H9 (cell line): ENCODE measurements around the gene BAG5. TPM values are rescaled to one million over a fixed set of nuclear protein-coding genes. Genes with fewer than 3 reads are reported as not detected.

Experiments used
- DNase-seq: peaks from one replicate; pipeline ENCODE4 v3.0.0-alpha.2; 2017
- H2AFZ ChIP-seq: one replicate; pipeline ENCODE4 v1.6.1; 2013; ENCODE audit warnings: mild to moderate bottlenecking, low read length, control low read depth, moderate library complexity
- H2AK5ac ChIP-seq: 2 replicates; pipeline ENCODE4 v1.6.1; 2013; ENCODE audit warnings: low read length, control low read depth, mixed read lengths; ENCODE audit not compliant: insufficient read length
- H2BK120ac ChIP-seq: one replicate; pipeline ENCODE4 v1.6.1; 2013; ENCODE audit warnings: low read depth, mild to moderate bottlenecking, low read length, control low read depth, inconsistent platforms; ENCODE audit not compliant: poor library complexity, severe bottlenecking
- H2BK12ac ChIP-seq: 2 replicates; pipeline ENCODE4 v1.6.1; 2013; ENCODE audit warnings: low read length, control low read depth, mixed read lengths, low read depth; ENCODE audit not compliant: insufficient read length
- H2BK15ac ChIP-seq: 2 replicates; pipeline ENCODE4 v1.6.1; 2013; ENCODE audit warnings: low read depth, low read length, control low read depth
- H2BK20ac ChIP-seq: one replicate; pipeline ENCODE4 v1.6.1; 2013; ENCODE audit warnings: low read depth, mild to moderate bottlenecking, low read length, control low read depth, inconsistent platforms; ENCODE audit not compliant: poor library complexity, severe bottlenecking
- H2BK5ac ChIP-seq: 2 replicates; pipeline ENCODE4 v1.6.1; 2013; ENCODE audit warnings: low read length, control low read depth, mixed read lengths; ENCODE audit not compliant: insufficient read length
- H3K14ac ChIP-seq: 2 replicates; pipeline ENCODE4 v1.6.1; 2013; ENCODE audit warnings: low read length, control low read depth; ENCODE audit not compliant: insufficient read depth
- H3K18ac ChIP-seq: 2 replicates; pipeline ENCODE4 v1.6.1; 2013; ENCODE audit warnings: low read depth, mild to moderate bottlenecking, mixed read lengths, low read length, control low read depth; ENCODE audit not compliant: insufficient read length
- H3K23ac ChIP-seq: 2 replicates; pipeline ENCODE4 v1.6.1; 2013; ENCODE audit warnings: low read length, control low read depth, mixed read lengths, low read depth; ENCODE audit not compliant: insufficient read length
- H3K23me2 ChIP-seq: 2 replicates; pipeline ENCODE4 v1.6.1; 2013; ENCODE audit warnings: low read depth, mild to moderate bottlenecking, mixed read lengths, low read length, control low read depth; ENCODE audit not compliant: insufficient read length, poor library complexity, severe bottlenecking
- H3K27ac ChIP-seq: 2 replicates; pipeline ENCODE4 v1.5.1; 2013; ENCODE audit warnings: low read length, control low read depth, mixed read lengths, low read depth; ENCODE audit not compliant: insufficient read length
- H3K27me3 ChIP-seq: 2 replicates; pipeline ENCODE4 v1.6.1; 2013; ENCODE audit warnings: low read length, control low read depth, inconsistent platforms; ENCODE audit not compliant: insufficient read depth
- H3K4ac ChIP-seq: 2 replicates; pipeline ENCODE4 v1.6.1; 2013; ENCODE audit warnings: low read depth, mild to moderate bottlenecking, control low read depth, inconsistent platforms, low read length, moderate library complexity
- H3K4me1 ChIP-seq: 2 replicates; pipeline ENCODE4 v1.6.1; 2013; ENCODE audit warnings: low read length, control low read depth, inconsistent platforms; ENCODE audit not compliant: insufficient read depth
- H3K4me2 ChIP-seq: 2 replicates; pipeline ENCODE4 v1.6.1; 2013; ENCODE audit warnings: low read length, control low read depth, mixed read lengths; ENCODE audit not compliant: insufficient read length, insufficient read depth
- H3K56ac ChIP-seq: 2 replicates; pipeline ENCODE4 v1.6.1; 2013; ENCODE audit warnings: low read depth, mild to moderate bottlenecking, mixed read lengths, low read length, control low read depth; ENCODE audit not compliant: insufficient read length
- H3K79me1 ChIP-seq: 2 replicates; pipeline ENCODE4 v1.6.1; 2013; ENCODE audit warnings: low read depth, mild to moderate bottlenecking, moderate library complexity, low read length, control low read depth, inconsistent platforms; ENCODE audit not compliant: insufficient read depth, poor library complexity, severe bottlenecking
- H3K79me2 ChIP-seq: 2 replicates; pipeline ENCODE4 v1.6.1; 2013; ENCODE audit warnings: low read length, control low read depth, inconsistent platforms; ENCODE audit not compliant: insufficient read depth
- H3K9ac ChIP-seq: 2 replicates; pipeline ENCODE4 v1.6.1; 2013; ENCODE audit warnings: low read length, control low read depth, mixed read lengths; ENCODE audit not compliant: insufficient read length; ENCODE audit errors: extremely low read depth
- H3K9me3 ChIP-seq: one replicate; pipeline ENCODE4 v1.6.1; 2013; ENCODE audit warnings: low read depth, low read length, inconsistent platforms; ENCODE audit not compliant: control insufficient read depth
- H3T11ph ChIP-seq: one replicate; pipeline ENCODE4 v1.6.1; 2013; ENCODE audit warnings: mild to moderate bottlenecking, low read length, control low read depth, inconsistent platforms
- H4K20me1 ChIP-seq: one replicate; pipeline ENCODE4 v1.6.1; 2013; ENCODE audit not compliant: control insufficient read depth, insufficient read length, insufficient read depth
- H4K5ac ChIP-seq: 2 replicates; pipeline ENCODE4 v1.6.1; 2013; ENCODE audit warnings: low read depth, mild to moderate bottlenecking, mixed read lengths, low read length, control low read depth; ENCODE audit not compliant: insufficient read length
- H4K8ac ChIP-seq: replicated peaks from 2 replicates; pipeline ENCODE4 v1.6.1; 2013; ENCODE audit warnings: low read length, control low read depth, mixed read lengths, low read depth; ENCODE audit not compliant: insufficient read length
- H4K91ac ChIP-seq: 2 replicates; pipeline ENCODE4 v1.6.1; 2013; ENCODE audit warnings: low read depth, mild to moderate bottlenecking, moderate library complexity, mixed read lengths, low read length, control low read depth; ENCODE audit not compliant: insufficient read length
- H3K27ac Mint-ChIP-seq, 3 experiments: 2 replicates in 2 of 3; 3 replicates in 1 of 3; pipeline ENCODE4 v1.8.0; 2020 to 2021; ENCODE audit warnings: mixed read lengths in 3 of 3, mild to moderate bottlenecking in 1 of 3, moderate library complexity in 1 of 3
- H3K27me3 Mint-ChIP-seq: 2 replicates; pipeline ENCODE4 v1.8.0; 2021; ENCODE audit warnings: low read depth, mild to moderate bottlenecking, moderate library complexity, mixed read lengths
- H3K36me3 Mint-ChIP-seq, 3 experiments: 2 replicates in 2 of 3; 3 replicates in 1 of 3; pipeline ENCODE4 v1.8.0; 2020 to 2021; ENCODE audit warnings: low read depth in 3 of 3, mixed read lengths in 3 of 3; ENCODE audit not compliant: insufficient read depth in 1 of 3
- H3K4me1 Mint-ChIP-seq, 2 experiments: 2 replicates each; pipeline ENCODE4 v1.8.0; 2020; ENCODE audit warnings: mixed read lengths in 2 of 2
- H3K4me3 Mint-ChIP-seq, 2 experiments: 2 replicates in 1 of 2; 3 replicates in 1 of 2; pipeline ENCODE4 v1.8.0; 2020 to 2021; ENCODE audit warnings: mild to moderate bottlenecking in 2 of 2, mixed read lengths in 2 of 2, moderate library complexity in 1 of 2
- H3K9me3 Mint-ChIP-seq, 2 experiments: 2 replicates in 1 of 2; 3 replicates in 1 of 2; pipeline ENCODE4 v1.8.0; 2020; ENCODE audit warnings: mild to moderate bottlenecking in 2 of 2, mixed read lengths in 2 of 2, moderate library complexity in 1 of 2
- WGBS: extraction: QIAGEN DNeasy Blood & Tissue Kit; methylation state at CpG from one replicate; pipeline ENCODE4 v1.1.7; 2013; ENCODE audit warnings: missing lambda C conversion rate, low lambda C conversion rate, mixed read lengths; ENCODE audit not compliant: insufficient read length; ENCODE audit errors: extremely low coverage; 5-methylcytosine and 5-hydroxymethylcytosine counted together
- long read RNA-seq: library from polyadenylated mRNA; unstranded; transcript quantifications from one replicate; pipeline ENCODE4 v2.0.0, GENCODE V29; 2020
- total RNA-seq: library from RNA; stranded (reverse); gene quantifications from 2 replicates; pipeline ENCODE4 v1.2.1, GENCODE V29; 2021
- TF ChIP-seq, protein P1 (sequence below): fragments of 200-600 bp; sonication (generic); conservative IDR thresholded peaks from 3 replicates; pipeline ENCODE4 v1.8.0; 2021; ENCODE audit warnings: antibody characterized with exemption, mild to moderate bottlenecking

Gene BAG5
- 38.0 and 40.9 TPM in 2 replicates for total RNA-seq
- long read RNA-seq, full-length matches to known transcripts = 196 of 212 reads
- long read RNA-seq, partial matches to known transcripts = 4 of 212 reads
- long read RNA-seq, other reads (novel, unspliced or antisense) = 12 of 212 reads

DNA sequence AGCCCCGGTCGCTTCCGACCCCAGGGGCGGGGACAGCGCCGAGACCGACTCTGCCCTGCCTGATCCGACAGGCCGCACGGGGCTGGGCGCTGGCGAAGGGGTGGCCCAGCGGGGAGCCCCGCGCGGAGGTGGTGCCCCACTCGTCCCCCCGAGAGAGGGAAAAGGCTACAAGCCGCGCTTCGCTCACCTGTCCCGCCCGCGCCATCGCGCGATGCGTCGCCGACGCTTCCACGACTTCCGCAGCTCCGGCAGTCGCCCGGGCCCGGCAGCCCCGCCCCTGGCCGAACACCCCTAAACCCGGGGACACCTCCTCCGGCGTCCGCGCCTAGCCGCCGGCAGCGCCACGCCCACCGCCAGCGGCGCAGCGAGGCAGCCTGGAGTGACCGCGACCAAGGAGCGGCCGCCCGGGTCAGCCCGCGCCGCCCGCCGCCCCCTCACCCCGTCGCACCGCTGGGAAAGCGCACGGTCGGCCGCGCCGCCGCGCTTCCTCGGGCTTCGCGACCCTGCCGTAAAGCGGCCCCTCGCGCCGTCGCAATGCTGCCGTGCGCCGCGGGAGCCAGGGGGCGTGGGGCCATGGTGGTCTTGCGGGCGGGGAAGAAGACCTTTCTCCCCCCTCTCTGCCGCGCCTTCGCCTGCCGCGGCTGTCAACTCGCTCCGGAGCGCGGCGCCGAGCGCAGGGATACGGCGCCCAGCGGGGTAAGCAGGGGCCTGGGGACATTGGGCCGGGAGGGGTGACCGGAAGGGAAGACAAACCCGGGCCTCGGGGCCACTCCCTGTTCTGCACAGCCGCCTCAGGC is at the start of gene BAG5, which contains the start of gene COA8:
TSS of gene BAG5 (minus strand) at position 229 of the 797 bp plus-strand sequence. CDS start 1,493 bp downstream, outside the sequence.
TSS of gene COA8 (plus strand) at position 532 of the 797 bp plus-strand sequence. CDS start at position 574, 42 bp downstream.
- H2BK20ac ChIP-seq = no peak within 1 kb of the TSS
- H3K14ac ChIP-seq = peak within 1 kb of the TSS; percentile 98
- no peak within 1 kb of the TSS for H3K56ac ChIP-seq
- H3K9me3 Mint-ChIP-seq = no peaks in the 10 kb centered on the region
- H2AK5ac ChIP-seq = no peak within 1 kb of the TSS
- H3K4me1 Mint-ChIP-seq = peaks cover 22% of the 10 kb centered on the region in 2 experiments
- H3K4me3 Mint-ChIP-seq = peak within 1 kb of the TSS; percentile 85 to 98
- no peak within 1 kb of the TSS for H2BK120ac ChIP-seq
- no peaks in the 10 kb centered on the region for H3K27me3 ChIP-seq
- peak; percentile 89 for DNase-seq
- peak within 1 kb of the TSS; percentile 93 to 95 (median 95) for H3K27ac Mint-ChIP-seq
- H4K8ac ChIP-seq = no peak within 1 kb of the TSS
- H4K5ac ChIP-seq = no peak within 1 kb of the TSS
- no peaks in the 10 kb centered on the region for H3K4me1 ChIP-seq
- peaks cover 19 to 29% (median 24%) of the 10 kb centered on the region in 3 experiments for H3K36me3 Mint-ChIP-seq
- no peaks in the 10 kb centered on the region for H4K20me1 ChIP-seq
- TF ChIP-seq, protein P1, sequence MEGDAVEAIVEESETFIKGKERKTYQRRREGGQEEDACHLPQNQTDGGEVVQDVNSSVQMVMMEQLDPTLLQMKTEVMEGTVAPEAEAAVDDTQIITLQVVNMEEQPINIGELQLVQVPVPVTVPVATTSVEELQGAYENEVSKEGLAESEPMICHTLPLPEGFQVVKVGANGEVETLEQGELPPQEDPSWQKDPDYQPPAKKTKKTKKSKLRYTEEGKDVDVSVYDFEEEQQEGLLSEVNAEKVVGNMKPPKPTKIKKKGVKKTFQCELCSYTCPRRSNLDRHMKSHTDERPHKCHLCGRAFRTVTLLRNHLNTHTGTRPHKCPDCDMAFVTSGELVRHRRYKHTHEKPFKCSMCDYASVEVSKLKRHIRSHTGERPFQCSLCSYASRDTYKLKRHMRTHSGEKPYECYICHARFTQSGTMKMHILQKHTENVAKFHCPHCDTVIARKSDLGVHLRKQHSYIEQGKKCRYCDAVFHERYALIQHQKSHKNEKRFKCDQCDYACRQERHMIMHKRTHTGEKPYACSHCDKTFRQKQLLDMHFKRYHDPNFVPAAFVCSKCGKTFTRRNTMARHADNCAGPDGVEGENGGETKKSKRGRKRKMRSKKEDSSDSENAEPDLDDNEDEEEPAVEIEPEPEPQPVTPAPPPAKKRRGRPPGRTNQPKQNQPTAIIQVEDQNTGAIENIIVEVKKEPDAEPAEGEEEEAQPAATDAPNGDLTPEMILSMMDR = no peak
- H3K9ac ChIP-seq = peak within 1 kb of the TSS; percentile 77
- H3K79me2 ChIP-seq = peaks cover 28% of the 10 kb centered on the region; the same call in 1 of the 2 replicates
- H3T11ph ChIP-seq = no peak within 1 kb of the TSS
- H2BK5ac ChIP-seq = no peak within 1 kb of the TSS
- H3K4me2 ChIP-seq = peak within 1 kb of the TSS; percentile 99
- peak within 1 kb of the TSS; percentile 28 for H3K18ac ChIP-seq
- no peak within 1 kb of the TSS for H2BK15ac ChIP-seq
- H3K79me1 ChIP-seq = peaks cover 12% of the 10 kb centered on the region
- H4K91ac ChIP-seq = no peak within 1 kb of the TSS
- no peak within 1 kb of the TSS for H3K23ac ChIP-seq
- H3K4ac ChIP-seq = no peak within 1 kb of the TSS
- H2BK12ac ChIP-seq = no peak within 1 kb of the TSS
- peaks cover 13% of the 10 kb centered on the region for H3K23me2 ChIP-seq
- no peaks in the 10 kb centered on the region for H3K27me3 Mint-ChIP-seq
- H3K27ac ChIP-seq = no peak within 1 kb of the TSS
- WGBS = no CpG with 5 or more reads among the region's 109 CpGs
- H3K9me3 ChIP-seq = no peaks in the 10 kb centered on the region
- H2AFZ ChIP-seq = no peak within 1 kb of the TSS
